Fibroblast of skin of left quadriceps (primary cell): ENCODE results near the gene POLR1G.
"Not testable (repeated sequence)": the region's sequence is repeated elsewhere in the genome, so short reads cannot be mapped to it uniquely, and the experiment has no call there.

Source experiments
- DNase-seq, 2 experiments: peaks; one replicate each; pipeline ENCODE4 v3.0.0-alpha.2; 2013; ENCODE audit warnings: low read depth in 2 of 2

Gene POLR1G

GRCh38 chr19:45395821-45396617 lies 10.4 kb upstream of the POLR1G start:
- no peak for DNase-seq

- no peak for DNase-seq
Observed at GRCh38 chr19:45400192-45400591, 6.3 kb upstream of the POLR1G start.

- no peak for DNase-seq
Observed at GRCh38 chr19:45401815-45402214, 4.6 kb upstream of the POLR1G start.

GRCh38 chr19:45402298-45403061 lies 4.0 kb upstream of the POLR1G start:
- no peak for DNase-seq

GRCh38 chr19:45403272-45403671 lies 3.2 kb upstream of the POLR1G start:
- no peak for DNase-seq

GRCh38 chr19:45403781-45404556 lies 2.5 kb upstream of the POLR1G start:
- DNase-seq: no peak

GRCh38 chr19:45404557-45405434 lies 1.6 kb upstream of the POLR1G start, which contains the start of gene PPP1R13L:
Gene PPP1R13L (minus strand): TSS chr19:45405069. CDS start chr19:45398318, 6,751 bp downstream.
- DNase-seq: peak in 1 of 2 experiments; percentile 47

GRCh38 chr19:45405435-45406225 lies 814 bp upstream of the POLR1G start:
- peak; percentile 80 to 81 for DNase-seq

- no peak for DNase-seq
Observed at GRCh38 chr19:45407091-45407375, 589 bp downstream of the POLR1G start.

- not testable (repeated sequence) for DNase-seq
Observed at GRCh38 chr19:45407585-45407984, 1.1 kb downstream of the POLR1G start.

- no peak for DNase-seq
Observed at GRCh38 chr19:45408121-45408520, 1.7 kb downstream of the POLR1G start.

- no peak for DNase-seq
Observed at GRCh38 chr19:45408830-45409556, 2.5 kb downstream of the POLR1G start.

- no peak for DNase-seq
Observed at GRCh38 chr19:45409557-45409920, 3.1 kb downstream of the POLR1G start.

GRCh38 chr19:45410330-45410729 lies 3.9 kb downstream of the POLR1G start:
- not testable (repeated sequence) for DNase-seq

- no peak for DNase-seq
Observed at GRCh38 chr19:45413497-45413896, 7.1 kb downstream of the POLR1G start.

- no peak for DNase-seq
Observed at GRCh38 chr19:45414468-45414867, 8.0 kb downstream of the POLR1G start.

GRCh38 chr19:45417151-45417550 lies 10.7 kb downstream of the POLR1G start:
- DNase-seq: no peak

GRCh38 chr19:45418802-45419201 lies 12.4 kb downstream of the POLR1G start:
- DNase-seq: no peak

GRCh38 chr19:45419396-45419795 lies 13.0 kb downstream of the POLR1G start:
- DNase-seq: no peak

GRCh38 chr19:45419895-45420294 lies 13.5 kb downstream of the POLR1G start:
- no peak for DNase-seq
